ENCODE data around the gene RNF144A.

Gene RNF144A

GRCh38 chr2:7007846-7008741 is 90.9 kb downstream of the RNF144A start:
- no peak for DNase-seq (ENCODE audit: low read depth)

DNA sequence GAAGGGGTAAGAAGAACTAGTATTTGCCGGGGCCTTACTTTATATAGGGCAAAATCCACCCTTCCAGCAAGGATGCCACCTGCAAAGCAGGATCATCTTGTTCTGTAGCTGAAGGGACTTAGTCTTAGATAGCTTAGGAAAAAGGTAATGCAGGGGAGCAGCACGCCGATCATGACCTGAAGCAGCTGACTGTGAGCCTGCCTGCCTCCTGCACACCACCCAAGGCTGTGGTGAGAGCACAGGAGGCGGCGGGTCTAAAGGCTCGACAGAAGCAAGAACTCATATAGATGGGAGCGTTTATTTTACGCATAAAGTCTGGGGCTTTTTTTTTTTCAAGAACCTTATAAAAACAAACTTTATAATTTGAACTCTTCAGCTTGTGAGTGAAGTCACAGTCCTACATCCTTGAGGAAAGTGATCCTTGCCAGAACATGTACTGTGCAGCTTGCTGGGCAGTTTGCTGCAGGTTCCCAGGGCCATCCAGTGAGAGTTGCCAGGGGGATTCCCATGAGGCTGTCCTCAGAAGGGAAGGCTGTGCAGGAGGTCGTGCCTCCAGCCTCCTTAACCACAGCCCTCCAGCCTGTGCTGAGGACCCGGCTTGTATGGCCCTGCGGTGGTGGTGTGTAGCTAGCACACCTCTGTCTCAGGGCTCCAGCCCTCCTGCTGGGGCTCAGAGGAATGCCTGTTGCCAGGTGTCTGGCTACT is 92.1 kb downstream of the RNF144A start:
- DNase-seq (ENCODE audit: low read depth) = no peak

- no peak for DNase-seq (ENCODE audit: low read depth)
Observed at GRCh38 chr2:7010391-7011054, 93.3 kb downstream of the RNF144A start.

DNA sequence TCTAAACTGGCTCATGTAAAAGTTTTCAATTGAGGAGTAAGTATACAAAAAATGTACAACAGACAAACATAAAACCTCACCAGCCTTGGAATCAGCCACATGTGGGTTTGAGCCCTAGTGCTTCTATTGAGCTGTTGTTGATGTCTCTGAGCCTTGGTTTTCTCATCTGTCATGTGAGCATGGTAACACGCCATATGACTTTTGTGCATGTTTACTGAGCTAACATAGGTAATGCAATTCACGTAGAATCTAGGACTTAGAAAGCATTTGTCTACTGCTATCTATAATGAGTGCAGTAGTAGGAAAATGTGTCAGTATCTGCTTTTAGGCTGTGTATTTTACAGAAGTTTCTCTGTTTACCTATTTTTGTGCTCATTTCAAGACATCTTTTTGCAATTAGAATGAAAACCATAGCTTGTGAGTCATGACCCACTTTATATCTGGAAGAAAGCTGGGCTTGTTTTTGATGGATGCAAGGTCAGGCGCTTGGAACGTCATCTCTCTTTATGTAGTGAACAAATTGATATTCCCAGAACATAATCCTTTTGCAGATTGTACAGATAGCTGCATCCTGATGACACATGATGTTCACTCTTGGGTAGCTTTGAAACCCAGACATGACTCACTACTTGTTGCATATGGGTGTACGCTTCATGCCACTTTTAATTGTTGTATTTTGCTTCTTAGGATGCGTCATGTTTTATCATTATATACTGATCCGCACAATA is 94.3 kb downstream of the RNF144A start:
- DNase-seq (ENCODE audit: low read depth) = no peak

- DNase-seq (ENCODE audit: low read depth) = no peak
Observed at GRCh38 chr2:7012141-7012764, 95.0 kb downstream of the RNF144A start.

DNA sequence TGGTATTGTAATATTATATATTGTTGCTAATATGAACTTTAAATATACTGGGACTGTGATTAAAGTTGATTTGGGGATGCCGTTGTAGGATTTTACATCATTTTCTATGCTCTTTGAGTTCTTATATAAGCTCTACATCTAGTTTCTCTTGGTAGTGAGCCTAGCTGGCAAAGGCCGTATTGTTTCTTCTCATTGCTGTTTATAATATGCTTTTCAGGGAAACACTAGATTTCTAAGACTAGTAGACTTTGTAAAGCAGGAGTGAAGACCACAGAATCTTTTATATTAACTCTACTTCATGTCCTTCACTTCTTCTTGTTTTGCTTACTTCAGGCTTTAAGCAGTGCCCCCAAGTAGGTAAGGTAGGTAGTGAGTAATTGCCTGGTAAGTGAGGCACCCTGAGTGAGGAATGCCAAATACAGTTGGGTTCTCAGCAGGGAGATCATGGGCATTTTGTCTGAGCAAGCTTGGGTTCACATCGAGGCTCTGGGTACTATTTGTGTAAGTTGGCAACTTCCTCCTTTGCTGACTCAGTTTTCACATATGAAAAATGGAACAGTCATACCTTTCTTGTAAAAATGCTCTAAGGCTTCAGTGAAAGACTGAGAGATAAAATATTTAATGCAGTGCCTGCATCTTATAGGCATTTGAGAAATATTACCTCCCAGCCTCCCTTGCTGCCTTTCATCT is 96.4 kb downstream of the RNF144A start:
- no peak for DNase-seq (ENCODE audit: low read depth)

- no peak for DNase-seq (ENCODE audit: low read depth)
Observed at GRCh38 chr2:7014174-7014640, 97.0 kb downstream of the RNF144A start.

DNA sequence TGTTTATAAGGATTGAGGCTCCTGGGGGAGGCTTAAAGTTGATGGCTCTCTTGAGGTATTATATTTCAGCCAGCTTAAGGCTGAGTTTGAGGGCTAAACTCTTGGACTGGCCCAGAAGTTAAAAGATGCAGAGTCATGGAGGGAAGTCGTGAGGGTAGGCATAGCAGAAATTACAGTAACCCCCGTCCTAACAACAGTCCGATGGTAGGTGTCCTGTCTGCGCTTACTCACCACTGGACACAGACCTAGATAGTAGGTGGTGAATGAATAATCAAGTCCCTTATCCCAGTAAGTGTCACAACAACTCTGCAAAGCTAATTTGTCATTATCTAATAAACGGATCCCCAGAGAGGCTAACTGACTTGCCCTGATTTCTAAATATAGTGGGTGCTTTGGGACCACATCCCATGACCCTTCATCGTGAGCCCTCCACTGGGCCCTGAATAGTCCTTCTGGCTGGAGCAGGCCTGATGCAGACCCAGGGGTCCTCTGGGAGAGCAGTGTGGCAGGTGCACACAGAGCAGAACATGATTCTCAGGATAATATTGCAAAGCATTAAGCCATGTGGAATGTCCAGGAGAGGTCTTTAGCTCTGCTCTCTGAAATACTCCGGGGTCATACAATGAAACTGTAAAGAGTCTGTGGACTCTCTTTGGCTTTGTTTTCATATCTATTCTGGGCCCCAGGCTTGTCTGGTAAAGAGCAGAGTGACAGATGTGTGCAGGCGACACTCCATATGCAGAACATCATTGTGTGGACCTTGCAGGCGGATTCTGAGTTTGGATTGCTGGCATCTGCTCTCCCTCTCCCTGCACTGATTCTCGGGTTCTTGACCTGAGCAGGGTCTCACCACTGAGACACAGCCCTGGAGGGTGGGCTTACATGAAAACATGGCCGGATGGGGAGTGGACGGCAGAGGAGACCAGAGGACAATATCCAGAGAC is 98.1 kb downstream of the RNF144A start:
- no peak for DNase-seq (ENCODE audit: low read depth)

GRCh38 chr2:7016148-7016547 is 98.9 kb downstream of the RNF144A start:
- DNase-seq (ENCODE audit: low read depth) = no peak

- DNase-seq (ENCODE audit: low read depth) = no peak
Observed at GRCh38 chr2:7016601-7017211, 99.5 kb downstream of the RNF144A start.

GRCh38 chr2:7017671-7018281 is 100.6 kb downstream of the RNF144A start:
- no peak for DNase-seq (ENCODE audit: low read depth)

GRCh38 chr2:7018282-7018701 is 101.1 kb downstream of the RNF144A start:
- DNase-seq (ENCODE audit: low read depth) = no peak

DNA sequence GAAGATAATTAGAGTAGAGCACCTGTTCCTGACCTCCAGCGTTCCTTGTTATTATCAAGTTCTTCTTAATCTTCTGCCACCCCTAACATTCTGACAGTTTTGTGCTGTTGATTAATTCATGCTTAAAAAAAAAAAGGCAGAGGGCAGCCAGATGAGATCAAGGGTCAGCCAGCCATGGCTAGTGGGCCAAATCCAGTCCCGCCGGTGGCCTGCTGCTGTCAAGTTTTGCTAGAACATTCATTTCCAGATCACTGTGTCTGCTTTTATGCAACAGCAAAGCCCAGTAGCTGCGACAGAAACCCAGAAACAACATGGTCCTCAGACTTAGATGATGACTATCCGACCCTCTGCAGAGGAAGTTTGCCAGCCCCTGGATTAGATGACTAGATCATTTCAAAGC is 101.6 kb downstream of the RNF144A start:
- DNase-seq (ENCODE audit: low read depth) = no peak

GRCh38 chr2:7019191-7019590 is 102.0 kb downstream of the RNF144A start:
- DNase-seq (ENCODE audit: low read depth) = no peak

GRCh38 chr2:7020059-7020458 is 102.8 kb downstream of the RNF144A start:
- no peak for DNase-seq (ENCODE audit: low read depth)

DNA sequence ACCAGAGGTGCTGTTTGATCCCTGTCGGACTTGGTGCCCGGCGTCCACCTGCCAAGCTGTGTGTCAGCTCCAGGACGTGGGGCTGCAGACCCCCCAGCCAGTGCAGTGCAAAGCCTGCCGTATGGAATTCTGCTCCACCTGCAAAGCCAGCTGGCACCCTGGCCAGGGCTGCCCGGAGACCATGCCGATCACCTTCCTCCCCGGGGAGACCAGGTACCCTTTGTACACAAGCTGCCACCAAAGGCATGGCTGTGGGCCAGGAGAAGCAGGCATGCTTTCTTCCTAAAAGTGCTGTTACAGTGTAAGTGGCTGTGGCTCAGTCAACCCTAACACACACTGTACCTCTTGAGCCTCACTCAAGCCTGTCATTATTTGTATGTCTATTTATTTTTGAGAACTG is 103.3 kb downstream of the RNF144A start:
- DNase-seq (ENCODE audit: low read depth) = no peak

- DNase-seq (ENCODE audit: low read depth) = no peak
Observed at GRCh38 chr2:7020939-7021470, 103.8 kb downstream of the RNF144A start.
